Bronchial epithelial cell (primary cell): ENCODE results near the gene KRT1. TPM values are rescaled to one million over a fixed set of nuclear protein-coding genes. Genes with fewer than 3 reads are reported as not detected.
A peak's percentile ranks its signal among the peaks of the same experiment; 100 is the strongest.

Experiments used
- DNase-seq: peaks from one replicate; pipeline ENCODE4 v3.0.0-alpha.2; 2010; ENCODE audit warnings: low read depth
- FAIRE-seq: peaks from 2 replicates; lab custom pipeline; 2011; peaks lifted over from hg19 to GRCh38; lab: Jason Lieb, UNC
- H3K27me3 ChIP-seq: 2 replicates; pipeline ENCODE4 v1.5.1; 2011; ENCODE audit warnings: low read length; ENCODE audit not compliant: control insufficient read depth, insufficient read depth
- H3K36me3 ChIP-seq: 2 replicates; pipeline ENCODE4 v1.5.1; 2011; ENCODE audit warnings: low read length; ENCODE audit not compliant: control insufficient read depth, insufficient read depth
- H3K4me3 ChIP-seq: 2 replicates; pipeline ENCODE4 v1.5.1; 2011; ENCODE audit warnings: mild to moderate bottlenecking, low read depth, low read length, control low read depth
- CTCF ChIP-seq: IDR thresholded peaks from 2 replicates; pipeline ENCODE4 v1.5.1; 2011; ENCODE audit warnings: mild to moderate bottlenecking, moderate library complexity, low read length, control low read depth, inconsistent platforms; ENCODE audit not compliant: insufficient read depth, severe bottlenecking
- total RNA-seq: library from RNA; depleted of rRNA; stranded (reverse); fragments of >200 nt; gene quantifications from 2 replicates; pipeline ENCODE4 v1.2.1, GENCODE V29; 2014

The KRT1 gene
- total RNA-seq, 1 donor from 2014 or later = not detected

- no peak for TF ChIP-seq CTCF
- DNase-seq (peak; percentile 18), FAIRE-seq (peak; percentile 32)
- H3K36me3 ChIP-seq = no peaks in the 10 kb centered on the region
- H3K27me3 ChIP-seq = peaks cover 3% of the 10 kb centered on the region
- H3K4me3 ChIP-seq = no peak overlapping the region
Measured at GRCh38 chr12:52645120-52645761, 35.0 kb downstream of the KRT1 start.

- FAIRE-seq = no peak
- Histone ChIP-seq H3K27me3 (peaks cover 3% of the 10 kb centered on the region), H3K4me3 (no peak overlapping the region), H3K36me3 (no peaks in the 10 kb centered on the region)
- DNase-seq = no peak
- TF ChIP-seq CTCF = no peak
Measured at GRCh38 chr12:52644078-52644415, 36.2 kb downstream of the KRT1 start.

- TF ChIP-seq CTCF = no peak
- Histone ChIP-seq H3K4me3 (no peak overlapping the region), H3K36me3 (no peaks in the 10 kb centered on the region), H3K27me3 (peaks cover 3% of the 10 kb centered on the region)
- FAIRE-seq (no peak), DNase-seq (no peak)
Measured at GRCh38 chr12:52643233-52644077, 36.8 kb downstream of the KRT1 start.

- peaks cover 3% of the 10 kb centered on the region for H3K27me3 ChIP-seq
- H3K4me3 ChIP-seq = no peak overlapping the region
- H3K36me3 ChIP-seq = no peaks in the 10 kb centered on the region
- DNase-seq = no peak
- no peak for FAIRE-seq
- TF ChIP-seq CTCF = no peak
Measured at GRCh38 chr12:52641468-52641867, 38.7 kb downstream of the KRT1 start.

GRCh38 chr12:52637299-52637698 lies 42.9 kb downstream of the KRT1 start:
- DNase-seq (no peak), FAIRE-seq (no peak)
- TF ChIP-seq CTCF = no peak
- peaks cover 2% of the 10 kb centered on the region for H3K27me3 ChIP-seq
- H3K4me3 ChIP-seq = no peak overlapping the region
- no peaks in the 10 kb centered on the region for H3K36me3 ChIP-seq
